ENCODE measurements around the gene FCHSD2. TPM values are rescaled to one million over a fixed set of nuclear protein-coding genes. Genes with fewer than 3 reads are reported as not detected.

Gene FCHSD2
- total and polyA plus RNA-seq, 2 of the 8 experiments (the other 6 are each of a cell fraction or from before 2014, with no cell fraction given): 4.1 to 7.8 TPM

- no peak for TF ChIP-seq CHD7 (IDR thresholded peaks at IDR 0.05; ENCODE audit: insufficient replicate concordance, low read length)
- TF ChIP-seq EZH2 (IDR thresholded peaks at IDR 0.05; ENCODE audit: low read depth, low read length, severe bottlenecking): no peak
- no peak for TF ChIP-seq SAP30 (IDR thresholded peaks at IDR 0.05; ENCODE audit: insufficient read depth, insufficient replicate concordance, low read length)
- TF ChIP-seq SP2 (IDR thresholded peaks at IDR 0.05; ENCODE audit: low read length): no peak
- no peak for TF ChIP-seq USF2 (IDR thresholded peaks at IDR 0.05; ENCODE audit: low read length)
- TF ChIP-seq SP1 (IDR thresholded peaks at IDR 0.05; ENCODE audit: low read depth, low read length): no peak
- no peak for TF ChIP-seq ZNF274 (IDR thresholded peaks at IDR 0.05; ENCODE audit: borderline replicate concordance, extremely low read depth, low read length)
- no peak for TF ChIP-seq YY1 (IDR thresholded peaks at IDR 0.05; ENCODE audit: low read depth, low read length)
- TF ChIP-seq E2F6 (IDR thresholded peaks at IDR 0.05): no peak
- TF ChIP-seq MAX (IDR thresholded peaks at IDR 0.05): no peak
Observed at GRCh38 chr11:72998676-72999075, 143.4 kb downstream of the FCHSD2 start (continued).
